Measurements from ENCODE around the gene CSNK1A1. TPM values are rescaled to one million over a fixed set of nuclear protein-coding genes. Genes with fewer than 3 reads are reported as not detected.
"Not testable (repeated sequence)": the region's sequence is repeated elsewhere in the genome, so short reads cannot be mapped to it uniquely, and the experiment has no call there.

CSNK1A1 gene
- total RNA-seq, 2 donors from 2014 or later = 222 to 262 TPM

GRCh38 chr5:149447373-149448367, 103.6 kb downstream of the CSNK1A1 start:
- Histone ChIP-seq H3K9me3 (no peaks in the 10 kb centered on the region), H3K27ac (peak overlapping the region; percentile 26 to 77), H3K4me3 (no peak overlapping the region), H3K27me3 (replicated peaks; ENCODE audit: insufficient read depth) (no peaks in the 10 kb centered on the region), H3K36me3 (no peaks in the 10 kb centered on the region), H3K4me1 (ENCODE audit: control insufficient read depth in 1 of 2, low read depth in 2 of 2) (peaks cover 36 to 67% of the 10 kb centered on the region in 2 donors)
- no peak for DNase-seq (ENCODE audit: low spot score)
- ATAC-seq (ENCODE audit: insufficient number of reproducible peaks, low FRiP score, low read depth) = no peak
- TF ChIP-seq CTCF (IDR thresholded peaks at IDR 0.05) = no peak

- peak overlapping the region in 1 of 2 donors; percentile 77 for H3K27ac ChIP-seq
- H3K36me3 ChIP-seq; ATAC-seq (ENCODE audit: insufficient number of reproducible peaks, low FRiP score, low read depth); H3K27me3 ChIP-seq (replicated peaks; ENCODE audit: insufficient read depth); H3K9me3 ChIP-seq; H3K4me3 ChIP-seq; DNase-seq (ENCODE audit: low spot score): not testable (repeated sequence)
- peaks cover 29 to 65% of the 10 kb centered on the region in 2 donors for H3K4me1 ChIP-seq (ENCODE audit: control insufficient read depth in 1 of 2, low read depth in 2 of 2)
These were observed 104.4 kb downstream of the CSNK1A1 start for GRCh38 chr5:149446794-149447193.

- Histone ChIP-seq H3K4me1 (ENCODE audit: control insufficient read depth in 1 of 2, low read depth in 2 of 2) (peaks cover 21 to 56% of the 10 kb centered on the region in 2 donors), H3K36me3 (no peaks in the 10 kb centered on the region), H3K27me3 (replicated peaks; ENCODE audit: insufficient read depth) (no peaks in the 10 kb centered on the region), H3K9me3 (no peaks in the 10 kb centered on the region), H3K4me3 (no peak overlapping the region), H3K27ac (peak overlapping the region; percentile 74 to 77)
- ATAC-seq (ENCODE audit: insufficient number of reproducible peaks, low FRiP score, low read depth) (peak; percentile 44), DNase-seq (ENCODE audit: low spot score) (no peak)
- TF ChIP-seq CTCF (IDR thresholded peaks at IDR 0.05) = no peak
These were observed 105.4 kb downstream of the CSNK1A1 start for GRCh38 chr5:149445739-149446369.

- Histone ChIP-seq H3K4me3 (no peak overlapping the region), H3K27me3 (replicated peaks; ENCODE audit: insufficient read depth) (no peaks in the 10 kb centered on the region), H3K4me1 (ENCODE audit: control insufficient read depth in 1 of 2, low read depth in 2 of 2) (peaks cover 15 to 51% of the 10 kb centered on the region in 2 donors), H3K36me3 (no peaks in the 10 kb centered on the region), H3K27ac (peak overlapping the region; percentile 74 to 77), H3K9me3 (no peaks in the 10 kb centered on the region)
- TF ChIP-seq CTCF (IDR thresholded peaks at IDR 0.05) = no peak
- ATAC-seq (ENCODE audit: insufficient number of reproducible peaks, low FRiP score, low read depth) (no peak), DNase-seq (ENCODE audit: low spot score) (no peak)
These were observed 105.9 kb downstream of the CSNK1A1 start for GRCh38 chr5:149445343-149445738.

GRCh38 chr5:149444430-149444829, 106.8 kb downstream of the CSNK1A1 start:
- ATAC-seq (ENCODE audit: insufficient number of reproducible peaks, low FRiP score, low read depth); H3K9me3 ChIP-seq; H3K4me3 ChIP-seq; H3K27me3 ChIP-seq (replicated peaks; ENCODE audit: insufficient read depth); DNase-seq (ENCODE audit: low spot score); H3K27ac ChIP-seq; H3K36me3 ChIP-seq: not testable (repeated sequence)
- H3K4me1 ChIP-seq (ENCODE audit: control insufficient read depth in 1 of 2, low read depth in 2 of 2) = peaks cover 10 to 42% of the 10 kb centered on the region in 2 donors

- no peaks in the 10 kb centered on the region for H3K27me3 ChIP-seq (replicated peaks; ENCODE audit: insufficient read depth)
- no peaks in the 10 kb centered on the region for H3K36me3 ChIP-seq
- DNase-seq (ENCODE audit: low spot score) (no peak), ATAC-seq (ENCODE audit: insufficient number of reproducible peaks, low FRiP score, low read depth) (no peak)
- H3K27ac ChIP-seq = peak overlapping the region in 1 of 2 donors; percentile 3
- no peaks in the 10 kb centered on the region for H3K9me3 ChIP-seq
- H3K4me3 ChIP-seq = no peak overlapping the region
- peaks cover 10 to 30% of the 10 kb centered on the region in 2 donors for H3K4me1 ChIP-seq (ENCODE audit: control insufficient read depth in 1 of 2, low read depth in 2 of 2)
- no peak for TF ChIP-seq CTCF (IDR thresholded peaks at IDR 0.05)
These were observed 108.0 kb downstream of the CSNK1A1 start for GRCh38 chr5:149443210-149443609.
